ENCODE measurements around the gene DPY19L3. TPM values are rescaled to one million over a fixed set of nuclear protein-coding genes. Genes with fewer than 3 reads are reported as not detected.

DPY19L3 gene
- total RNA-seq, 2 experiments from 2014 or later = 14.3 to 14.6 TPM

DNA sequence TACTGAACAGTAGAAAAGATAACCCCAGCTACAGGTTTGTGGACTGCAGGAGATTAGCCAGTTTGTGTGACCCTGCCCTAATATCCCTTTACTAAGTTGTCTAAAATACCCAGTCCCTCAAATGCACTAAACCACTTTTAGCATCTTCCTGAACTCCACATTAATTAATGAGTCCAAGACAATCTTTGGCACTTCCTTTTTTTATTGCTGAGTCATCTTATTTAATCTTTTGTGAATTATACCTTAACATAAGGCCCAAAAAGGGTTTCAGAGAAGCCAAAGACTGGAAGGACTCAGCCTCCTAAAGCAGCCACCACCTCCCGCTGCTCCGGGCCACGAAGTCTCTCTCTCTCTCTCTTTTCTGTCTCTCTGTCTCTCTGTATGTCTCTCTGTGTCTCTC, 126.7 kb downstream of the DPY19L3 start:
- no peak for DNase-seq
- H3K9me3 Mint-ChIP-seq (ENCODE audit: low read depth) = peaks cover 7% of the 10 kb centered on the region
- H3K4me3 Mint-ChIP-seq = no peak overlapping the region
- no peak for ATAC-seq
- H3K27me3 Mint-ChIP-seq = peaks cover 4% of the 10 kb centered on the region
- H3K4me1 Mint-ChIP-seq = no peaks in the 10 kb centered on the region
- no peak overlapping the region for H3K27ac Mint-ChIP-seq
- ChIA-PET CTCF (no interaction called here), POLR2A (no interaction called here)
- intact Hi-C loops (cut with DNase I, micrococcal nuclease) = no loop called here
- H3K36me3 Mint-ChIP-seq (ENCODE audit: low read depth) = peaks cover 1% of the 10 kb centered on the region

Other genes starting within 250 kb of the DPY19L3 start
- gene ZNF507, start 60.2 kb upstream of the DPY19L3 start, total RNA-seq = 10 to 100 TPM; 25.2 to 27.6 TPM
- gene PDCD5, start 175.4 kb downstream of the DPY19L3 start, total RNA-seq = 100 to 1,000 TPM; 268 to 272 TPM

Measured in activated CD4-positive, alpha-beta T cell treated with anti-CD3 and anti-CD28 coated beads for 36 hours (primary cell).